ENCODE data around the gene GPX4. TPM values are rescaled to one million over a fixed set of nuclear protein-coding genes. Genes with fewer than 3 reads are reported as not detected.

The GPX4 gene
- total and polyA plus RNA-seq, 2 of the 13 experiments (the other 11 are each of a cell fraction or from before 2014, with no cell fraction given) = 535 to 613 TPM

GRCh38 chr19:1098177-1099051, 5.4 kb upstream of the GPX4 start (continued):
- TF ChIP-seq RFX5 (IDR thresholded peaks at IDR 0.05; ENCODE audit: low read depth, low read length) (no peak; the same call in 1 of the 2 replicates), ZNF776 (CRISPR knock-in tag; IDR thresholded peaks at IDR 0.05) (no peak; the same call in 1 of the 2 replicates), PLRG1 (conservative IDR thresholded peaks at IDR 0.05) (no peak), IKZF4 (CRISPR knock-in tag; IDR thresholded peaks at IDR 0.05; ENCODE audit: borderline replicate concordance, low read depth, not compliant biosample characterization) (no peak), ZNF468 (CRISPR knock-in tag; IDR thresholded peaks at IDR 0.05) (no peak), ZBTB8A (CRISPR knock-in tag; IDR thresholded peaks at IDR 0.05; ENCODE audit: borderline replicate concordance, low read depth) (no peak; the same call in 1 of the 2 replicates), ZNF570 (CRISPR knock-in tag; IDR thresholded peaks at IDR 0.05; ENCODE audit: borderline replicate concordance) (no peak), SSRP1 (CRISPR knock-in tag; IDR thresholded peaks at IDR 0.05) (no peak), ATF3 (CRISPR knock-in tag; IDR thresholded peaks at IDR 0.05) (no peak), ZNF510 (CRISPR knock-in tag; IDR thresholded peaks at IDR 0.05; ENCODE audit: low read depth) (0 out of 2 replicates have a peak, but pooled peaks have one; percentile 25), ZNF766 (CRISPR knock-in tag; IDR thresholded peaks at IDR 0.05; ENCODE audit: borderline replicate concordance) (no peak), ZNF605 (CRISPR knock-in tag; IDR thresholded peaks at IDR 0.05) (peak; percentile 53; the same call in 1 of the 2 replicates), ZNF784 (CRISPR knock-in tag; IDR thresholded peaks at IDR 0.05; ENCODE audit: borderline replicate concordance) (no peak), IRF9 (CRISPR knock-in tag; IDR thresholded peaks at IDR 0.05; ENCODE audit: borderline replicate concordance) (no peak), GABPB1 (CRISPR knock-in tag; IDR thresholded peaks at IDR 0.05) (no peak; the same call in 1 of the 2 replicates), STAT6 (CRISPR knock-in tag; IDR thresholded peaks at IDR 0.05; ENCODE audit: borderline replicate concordance) (no peak), FOXP4 (CRISPR knock-in tag; IDR thresholded peaks at IDR 0.05) (peak; percentile 34), REXO4 (CRISPR knock-in tag; IDR thresholded peaks at IDR 0.05; ENCODE audit: borderline replicate concordance) (no peak), FLYWCH1 (CRISPR knock-in tag; IDR thresholded peaks at IDR 0.05) (no peak), CREB3 (CRISPR knock-in tag; IDR thresholded peaks at IDR 0.05) (no peak), NRL (CRISPR knock-in tag; IDR thresholded peaks at IDR 0.05; ENCODE audit: borderline replicate concordance) (no peak)
